Measurements from ENCODE around the gene PNMA1.

Gene PNMA1

DNA sequence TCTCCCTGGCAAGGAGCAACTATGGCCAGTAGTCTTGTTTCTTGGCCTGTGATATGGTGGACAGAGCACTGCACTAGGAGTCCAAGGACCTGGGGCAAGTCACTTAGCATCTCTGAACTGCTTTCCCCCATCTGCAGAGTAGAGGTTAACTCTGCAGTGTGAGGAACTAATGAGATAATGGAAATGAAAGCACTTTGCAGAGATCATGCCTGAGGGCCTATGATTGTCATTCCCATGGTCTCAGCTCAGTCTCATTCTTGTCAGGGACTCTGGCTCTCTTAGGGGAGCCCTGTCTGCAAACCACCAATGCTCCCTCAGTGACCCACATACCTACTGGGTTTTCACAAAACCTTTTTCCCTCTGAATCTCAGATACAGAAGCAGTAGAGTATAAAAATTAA is 6.5 kb upstream of the PNMA1 start:
- TF ChIP-seq, protein P1, sequence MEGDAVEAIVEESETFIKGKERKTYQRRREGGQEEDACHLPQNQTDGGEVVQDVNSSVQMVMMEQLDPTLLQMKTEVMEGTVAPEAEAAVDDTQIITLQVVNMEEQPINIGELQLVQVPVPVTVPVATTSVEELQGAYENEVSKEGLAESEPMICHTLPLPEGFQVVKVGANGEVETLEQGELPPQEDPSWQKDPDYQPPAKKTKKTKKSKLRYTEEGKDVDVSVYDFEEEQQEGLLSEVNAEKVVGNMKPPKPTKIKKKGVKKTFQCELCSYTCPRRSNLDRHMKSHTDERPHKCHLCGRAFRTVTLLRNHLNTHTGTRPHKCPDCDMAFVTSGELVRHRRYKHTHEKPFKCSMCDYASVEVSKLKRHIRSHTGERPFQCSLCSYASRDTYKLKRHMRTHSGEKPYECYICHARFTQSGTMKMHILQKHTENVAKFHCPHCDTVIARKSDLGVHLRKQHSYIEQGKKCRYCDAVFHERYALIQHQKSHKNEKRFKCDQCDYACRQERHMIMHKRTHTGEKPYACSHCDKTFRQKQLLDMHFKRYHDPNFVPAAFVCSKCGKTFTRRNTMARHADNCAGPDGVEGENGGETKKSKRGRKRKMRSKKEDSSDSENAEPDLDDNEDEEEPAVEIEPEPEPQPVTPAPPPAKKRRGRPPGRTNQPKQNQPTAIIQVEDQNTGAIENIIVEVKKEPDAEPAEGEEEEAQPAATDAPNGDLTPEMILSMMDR (IDR thresholded peaks at IDR 0.05; ENCODE audit: control insufficient read depth, extremely low read depth, insufficient read depth) = no peak
- no peak overlapping the region for H3K4me3 ChIP-seq (ENCODE audit: low read depth, low read length)
- DNase-seq (ENCODE audit: low read depth) = no peak

DNA sequence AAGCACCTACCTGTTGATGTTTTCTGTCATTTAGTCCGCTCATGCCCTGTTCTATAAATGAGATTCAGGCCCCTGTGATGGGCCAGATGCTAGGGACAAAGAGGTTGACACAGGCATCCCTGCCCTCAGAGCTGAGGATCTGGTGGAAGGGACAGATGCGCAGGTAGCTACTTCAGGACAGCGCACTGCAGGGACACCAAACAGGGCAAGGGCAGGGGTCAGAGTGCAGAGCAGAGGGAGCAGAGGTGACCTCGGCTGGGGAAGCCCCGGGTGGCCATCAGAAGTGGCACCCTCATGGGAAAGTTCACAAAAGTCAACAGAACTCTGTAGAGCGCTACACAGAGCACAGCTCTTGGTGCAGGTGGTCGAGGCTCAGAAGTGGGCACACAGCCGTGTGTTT is 5.6 kb upstream of the PNMA1 start:
- H3K4me3 ChIP-seq (ENCODE audit: low read depth, low read length) = no peak overlapping the region
- TF ChIP-seq, protein P1 (IDR thresholded peaks at IDR 0.05; ENCODE audit: control insufficient read depth, extremely low read depth, insufficient read depth) = no peak

DNA sequence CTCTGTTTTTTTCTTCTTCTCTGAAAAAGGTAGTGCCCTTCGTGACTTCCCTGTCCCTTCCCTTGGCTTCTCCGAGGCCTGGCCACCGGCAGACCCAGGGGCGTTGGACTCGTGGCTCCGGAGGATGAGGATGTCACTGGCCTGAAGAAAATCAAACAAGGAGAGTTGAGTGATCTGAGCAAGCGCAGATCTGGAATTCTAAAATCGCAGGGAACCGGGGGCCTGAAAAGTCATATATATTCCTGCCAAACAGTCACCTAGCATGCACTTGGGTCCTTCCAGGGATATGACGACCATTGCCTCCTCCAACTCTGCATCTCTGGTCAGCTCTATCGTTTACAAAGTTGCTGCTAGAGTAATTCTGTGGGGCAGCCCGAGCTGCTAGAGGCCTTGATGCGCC is 5.2 kb upstream of the PNMA1 start:
- TF ChIP-seq, protein P1 (IDR thresholded peaks at IDR 0.05; ENCODE audit: control insufficient read depth, extremely low read depth, insufficient read depth) = no peak
- no peak for DNase-seq (ENCODE audit: low read depth)
- H3K4me3 ChIP-seq (ENCODE audit: low read depth, low read length) = no peak overlapping the region

More for the DNA sequence above, 5.6 kb upstream of the PNMA1 start:
- DNase-seq (ENCODE audit: low read depth) = no peak

DNA sequence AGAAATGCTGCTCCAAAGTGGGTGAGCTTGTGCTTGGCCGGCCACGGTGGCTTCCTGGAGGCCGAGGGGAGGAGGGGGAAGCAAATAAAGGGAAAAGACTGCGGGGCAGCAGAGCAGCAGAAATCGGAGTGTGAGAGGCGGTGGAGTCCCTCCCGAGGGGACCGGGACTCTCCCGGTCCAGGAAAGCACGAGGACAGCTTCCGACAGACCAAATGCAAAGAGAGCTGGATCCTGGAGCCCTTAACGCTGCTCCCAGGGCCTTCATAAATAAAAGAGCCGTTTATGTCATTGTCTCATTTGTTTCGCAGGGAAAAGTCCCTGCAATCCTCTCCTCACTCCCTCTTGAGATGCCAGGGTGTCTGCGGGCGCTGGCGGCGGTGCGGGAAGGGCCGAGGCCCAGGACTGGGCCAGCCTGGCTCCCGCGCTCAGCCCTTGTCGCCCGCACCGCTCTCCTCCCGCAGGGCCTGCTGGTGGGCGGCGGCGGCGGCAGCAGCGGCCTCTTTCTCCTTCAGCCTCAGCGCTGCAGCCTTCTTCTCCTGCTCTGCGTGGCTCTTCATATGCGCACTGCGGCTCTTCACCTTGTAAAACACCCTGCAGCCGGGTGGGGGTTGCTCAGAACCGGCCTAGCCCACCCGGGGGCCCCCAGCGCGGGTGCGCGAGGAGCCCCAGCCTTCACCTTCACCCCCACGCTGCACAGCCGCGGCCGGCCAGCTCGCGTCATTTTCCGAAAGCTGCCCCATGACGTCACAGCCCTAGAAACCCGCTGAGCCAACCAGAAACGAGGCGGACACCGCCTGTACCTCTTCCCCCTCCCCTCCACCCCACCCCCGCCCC is 4.5 kb upstream of the PNMA1 start:
- TF ChIP-seq, protein P1 (IDR thresholded peaks at IDR 0.05; ENCODE audit: control insufficient read depth, extremely low read depth, insufficient read depth) = no peak
- no peak for DNase-seq (ENCODE audit: low read depth)
- no peak overlapping the region for H3K4me3 ChIP-seq (ENCODE audit: low read depth, low read length)

DNA sequence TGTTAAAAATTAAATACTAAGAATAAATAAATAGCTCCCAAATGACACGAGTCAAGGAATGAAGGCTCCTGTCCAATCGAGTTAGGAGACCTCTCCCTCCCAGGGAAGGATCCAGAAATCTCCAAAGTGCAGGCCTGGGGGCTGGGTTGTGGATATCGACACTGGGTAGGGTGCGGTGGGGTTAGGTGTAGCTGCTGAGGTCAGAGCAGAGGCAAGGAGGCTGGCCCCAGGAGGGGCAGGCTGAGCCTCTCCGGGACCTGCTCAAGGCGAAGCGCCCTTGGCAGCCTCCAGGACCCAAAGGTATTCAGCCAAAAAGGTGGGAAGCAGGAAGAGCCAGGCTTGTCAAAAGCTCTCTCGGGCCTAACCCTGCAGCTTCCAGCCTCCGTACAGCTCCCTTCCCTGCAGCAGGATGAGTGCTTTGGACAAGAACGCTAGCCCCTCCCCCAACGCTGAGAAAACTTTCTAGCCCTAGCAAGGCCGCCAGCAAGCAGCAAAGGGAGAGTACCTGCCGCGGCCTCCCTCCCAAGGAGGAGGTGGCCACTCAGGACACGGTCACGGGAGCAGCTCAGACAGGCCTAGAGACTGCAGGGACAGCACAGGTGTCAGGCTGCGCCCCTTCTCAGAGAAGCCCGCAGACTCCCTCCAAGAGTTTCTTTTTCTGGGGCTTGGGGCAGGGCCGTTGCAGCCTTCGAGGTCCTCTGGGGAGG is 3.7 kb upstream of the PNMA1 start:
- no peak overlapping the region for H3K4me3 ChIP-seq (ENCODE audit: low read depth, low read length)
- TF ChIP-seq, protein P1 (IDR thresholded peaks at IDR 0.05; ENCODE audit: control insufficient read depth, extremely low read depth, insufficient read depth) = no peak
- DNase-seq (ENCODE audit: low read depth) = no peak

DNA sequence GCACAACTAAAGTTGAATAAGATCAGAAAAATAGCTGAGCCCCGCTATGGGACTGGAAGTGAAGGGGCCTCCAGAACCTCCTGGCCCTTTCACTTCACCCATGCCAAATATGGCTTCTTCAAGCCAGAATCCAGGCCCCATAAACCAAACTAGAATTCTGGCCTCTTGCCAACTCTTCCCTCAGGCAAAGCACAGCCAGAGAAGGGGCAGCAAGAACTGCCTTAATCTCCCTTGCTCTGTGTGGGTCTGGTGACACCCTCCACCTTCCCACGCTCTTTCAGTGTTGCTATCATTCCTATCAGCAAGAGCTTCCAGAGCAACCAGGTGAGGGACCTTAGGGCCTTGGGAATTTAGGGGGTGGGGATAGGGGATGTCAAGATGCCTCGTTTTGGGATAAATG is 3.1 kb upstream of the PNMA1 start:
- TF ChIP-seq, protein P1 (IDR thresholded peaks at IDR 0.05; ENCODE audit: control insufficient read depth, extremely low read depth, insufficient read depth) = no peak
- no peak overlapping the region for H3K4me3 ChIP-seq (ENCODE audit: low read depth, low read length)
- DNase-seq (ENCODE audit: low read depth) = no peak
